Measurements from ENCODE around the gene OR1M1. TPM values are rescaled to one million over a fixed set of nuclear protein-coding genes. Genes with fewer than 3 reads are reported as not detected.

Gene OR1M1, protein sequence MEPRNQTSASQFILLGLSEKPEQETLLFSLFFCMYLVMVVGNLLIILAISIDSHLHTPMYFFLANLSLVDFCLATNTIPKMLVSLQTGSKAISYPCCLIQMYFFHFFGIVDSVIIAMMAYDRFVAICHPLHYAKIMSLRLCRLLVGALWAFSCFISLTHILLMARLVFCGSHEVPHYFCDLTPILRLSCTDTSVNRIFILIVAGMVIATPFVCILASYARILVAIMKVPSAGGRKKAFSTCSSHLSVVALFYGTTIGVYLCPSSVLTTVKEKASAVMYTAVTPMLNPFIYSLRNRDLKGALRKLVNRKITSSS
- total RNA-seq = not detected in 2 replicates

DNA sequence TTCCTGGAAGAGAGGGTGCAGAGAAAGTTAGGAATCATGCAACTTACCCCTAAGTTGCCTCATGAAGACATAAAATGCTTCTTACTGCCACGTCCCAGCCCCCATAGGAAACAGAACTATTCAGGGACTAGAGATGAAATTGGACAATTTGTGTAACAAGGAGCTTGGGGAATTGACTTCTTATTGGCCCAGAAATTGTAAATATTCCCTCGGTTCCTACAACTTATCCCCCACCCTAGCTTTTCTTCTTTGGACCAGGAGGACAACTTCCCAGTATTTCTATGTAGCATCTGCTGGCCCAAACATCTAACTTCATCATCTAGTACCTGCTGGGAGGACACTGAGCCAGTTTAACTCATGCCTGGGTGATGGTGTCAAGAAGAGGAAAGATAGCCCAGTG, at the start of gene OR1M1:
TSS of gene OR1M1 (plus strand) at position 301 of the 400 bp plus-strand sequence. CDS start 6,184 bp downstream, outside the sequence.

DNA sequence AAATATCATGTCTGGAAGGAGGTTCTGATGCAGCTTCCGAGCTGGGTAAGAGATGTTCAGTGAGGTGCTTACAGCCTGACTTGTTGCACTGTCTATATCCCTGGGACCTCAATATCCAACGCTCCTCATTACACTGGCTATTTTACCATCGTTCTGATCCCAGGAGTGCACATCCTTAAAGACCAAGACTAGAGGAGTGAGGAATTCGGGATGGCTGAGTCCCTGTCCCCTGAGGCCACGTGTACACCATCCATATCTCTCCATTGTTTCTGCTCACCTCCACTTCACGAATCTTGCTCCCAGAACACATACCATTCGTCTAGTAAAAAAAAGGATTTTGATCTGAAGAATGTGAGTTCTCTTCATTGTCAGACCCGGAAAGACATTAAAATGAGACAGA, 20.5 kb downstream of the OR1M1 start, which contains the start of gene OR7G2:
TSS of gene OR7G2 (minus strand) at position 101 of the 400 bp plus-strand sequence. CDS start 4,232 bp downstream, outside the sequence.

DNA sequence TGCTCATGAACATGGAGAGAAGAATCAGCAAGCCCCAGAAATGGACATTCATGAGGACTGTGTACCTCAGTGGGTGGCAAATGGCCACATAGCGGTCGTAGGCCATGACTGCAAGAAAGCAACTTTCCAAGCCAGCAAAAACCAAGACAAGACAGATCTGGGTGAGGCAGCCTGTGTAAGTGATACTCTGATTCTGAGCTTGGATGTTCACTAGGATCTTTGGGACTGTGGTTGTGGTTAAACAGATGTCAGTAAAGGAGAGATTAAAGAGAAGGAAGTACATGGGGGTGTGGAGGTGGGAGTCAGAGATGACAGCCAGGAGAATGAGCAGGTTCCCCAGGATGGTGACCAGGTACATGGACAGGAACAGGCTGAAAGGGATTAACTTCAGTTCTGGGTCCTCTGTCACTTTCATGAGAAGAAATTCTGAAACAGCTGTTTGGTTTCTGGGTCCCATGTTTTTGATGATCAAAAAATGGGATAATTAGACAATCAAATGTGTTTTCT, 28.5 kb downstream of the OR1M1 start, which contains the start of gene OR7G1:
TSS of gene OR7G1 (minus strand) at position 457 of the 507 bp plus-strand sequence. CDS start at position 457, 0 bp downstream.

DNA sequence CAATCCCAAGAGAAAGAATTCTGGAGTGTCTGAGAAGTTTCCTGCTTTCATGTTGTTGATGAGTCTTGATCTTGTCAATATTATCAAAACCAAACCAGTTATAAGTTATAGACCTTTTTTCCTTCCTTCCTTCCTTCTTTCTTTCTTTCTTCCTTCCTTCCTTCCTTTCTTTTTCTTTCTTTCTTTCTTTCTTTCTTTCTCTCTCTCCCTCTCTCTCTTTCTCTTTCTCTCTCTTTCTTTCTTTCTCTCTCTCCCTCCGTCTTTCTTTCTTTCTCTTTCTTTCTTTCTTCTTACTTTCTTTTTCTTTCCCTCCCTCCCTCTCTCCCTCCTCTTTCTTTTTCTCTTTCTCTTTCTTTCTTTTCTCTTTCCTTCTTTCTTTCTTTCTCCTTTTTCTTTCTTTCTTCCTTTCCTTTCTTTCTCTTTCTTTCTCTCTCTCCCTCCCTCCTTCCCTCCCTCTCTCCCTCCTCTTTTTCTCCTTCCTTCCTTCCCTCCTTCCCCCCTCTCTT, 40.1 kb downstream of the OR1M1 start, which contains the start of gene OR7G3:
TSS of gene OR7G3 (minus strand) at position 51 of the 506 bp plus-strand sequence. CDS start at position 51, 0 bp downstream.

DNA sequence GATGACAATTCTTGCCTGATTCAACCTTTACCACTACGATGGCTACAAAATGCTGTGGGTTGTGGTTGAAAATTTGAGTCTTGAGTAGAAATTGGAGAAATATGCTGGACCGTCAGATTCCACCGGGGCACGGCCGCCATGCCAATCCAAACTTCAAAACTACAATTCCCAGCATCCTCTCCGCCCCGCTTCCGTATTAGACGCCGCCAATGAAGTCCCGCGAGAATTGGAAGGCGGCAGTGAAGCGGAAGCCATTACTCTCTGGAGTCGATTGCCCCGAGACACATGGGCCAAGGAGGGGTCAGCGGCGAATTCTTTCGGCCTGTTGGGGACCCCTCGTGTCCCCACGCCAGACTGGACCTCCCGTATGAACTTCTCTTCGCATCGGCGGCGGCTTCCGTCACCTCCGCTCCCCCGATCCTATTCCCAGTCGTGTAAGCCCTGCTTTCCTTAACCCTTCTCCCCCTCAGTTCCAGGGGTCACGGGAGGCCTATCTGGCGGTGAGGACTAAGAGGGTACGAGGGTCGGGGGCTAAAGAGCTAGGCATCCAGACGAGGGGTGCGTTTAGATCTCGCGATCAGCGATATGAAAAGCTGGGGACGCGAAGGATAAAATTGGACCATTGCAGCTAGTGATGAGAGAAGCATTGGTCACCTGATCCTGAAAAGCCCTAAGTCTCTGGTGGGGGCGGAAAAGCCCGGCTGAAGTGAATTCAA, 53.5 kb downstream of the OR1M1 start, which contains the start of gene ZNF317:
TSS of gene ZNF317 (plus strand) at position 239 of the 716 bp plus-strand sequence. CDS start 15,620 bp downstream, outside the sequence.

Other genes with a start within 250 kb of the OR1M1 start
- under 0.01 and 0.24 TPM in 2 replicates for gene MUC16, start 76.7 kb upstream of the OR1M1 start, total RNA-seq
- not detected in 2 replicates for gene OR7G2, start 20.4 kb downstream of the OR1M1 start, total RNA-seq
- not detected in 2 replicates for gene OR7G1, start 28.7 kb downstream of the OR1M1 start, total RNA-seq
- not detected in 2 replicates for gene OR7G3, start 39.9 kb downstream of the OR1M1 start, total RNA-seq
- 11.3 and 13.2 TPM in 2 replicates for gene ZNF317, start 53.3 kb downstream of the OR1M1 start, total RNA-seq
- gene OR7D2, start 91.9 kb downstream of the OR1M1 start, total RNA-seq = not detected in 2 replicates
- gene OR7D4, start 132.5 kb downstream of the OR1M1 start, total RNA-seq = not detected in 2 replicates
- not detected in 2 replicates for gene OR7E24, start 163.9 kb downstream of the OR1M1 start, total RNA-seq
- gene ZNF699, start 222.8 kb downstream of the OR1M1 start, total RNA-seq = 11.3 and 18.8 TPM in 2 replicates
- 7.2 and 13.0 TPM in 2 replicates for gene ZNF559, start 237.1 kb downstream of the OR1M1 start, total RNA-seq